ENCODE data around the gene PSD. TPM values are rescaled to one million over a fixed set of nuclear protein-coding genes. Genes with fewer than 3 reads are reported as not detected.

Gene PSD
- total and polyA plus RNA-seq, 9 of the 15 experiments (the other 6 are each of a cell fraction or from before 2014, with no cell fraction given): 0.11 to 1.7 (median 0.54) TPM; not detected in 2

DNA sequence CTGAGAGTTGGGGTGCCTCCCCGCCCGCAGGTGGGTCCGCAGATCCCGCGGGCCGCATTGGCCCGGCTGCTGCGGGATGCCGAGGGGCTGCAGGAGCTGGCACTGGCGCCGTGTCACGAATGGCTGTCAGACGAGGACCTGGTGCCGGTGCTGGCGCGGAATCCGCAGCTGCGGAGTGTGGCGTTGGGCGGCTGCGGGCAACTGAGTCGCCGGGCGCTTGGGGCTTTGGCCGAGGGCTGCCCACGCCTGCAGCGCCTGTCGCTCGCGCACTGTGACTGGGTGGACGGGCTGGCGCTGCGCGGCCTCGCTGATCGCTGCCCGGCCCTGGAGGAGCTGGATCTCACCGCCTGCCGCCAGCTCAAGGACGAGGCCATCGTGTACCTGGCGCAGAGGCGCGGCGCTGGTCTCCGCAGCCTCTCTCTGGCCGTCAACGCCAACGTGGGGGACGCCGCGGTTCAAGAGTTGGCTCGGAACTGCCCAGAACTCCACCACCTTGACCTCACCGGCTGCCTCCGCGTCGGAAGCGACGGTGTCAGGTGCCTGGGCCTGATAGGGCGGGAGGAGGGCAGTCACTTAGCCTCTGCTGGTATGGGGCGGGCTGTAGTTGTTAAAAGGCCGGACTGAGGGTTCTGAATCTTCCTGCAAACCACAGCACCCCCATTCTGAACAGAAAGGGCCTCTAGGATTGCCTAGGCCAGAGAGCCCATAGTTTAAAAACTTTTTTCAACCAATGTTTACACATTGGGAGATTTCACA, 3.4 kb upstream of the PSD start (continued):
- TF ChIP-seq MYNN (IDR thresholded peaks at IDR 0.05) (0 out of 2 replicates have a peak, but pooled peaks have one; percentile 17), MYNN (CRISPR knock-in tag; IDR thresholded peaks at IDR 0.05) (no peak), POLR2G (IDR thresholded peaks at IDR 0.05; ENCODE audit: low read depth, low read length) (peak; percentile 67), SAFB (IDR thresholded peaks at IDR 0.05; ENCODE audit: borderline replicate concordance, low read depth, low read length) (peak; percentile 55; the same call in 1 of the 2 replicates), PHF8 (IDR thresholded peaks at IDR 0.05; ENCODE audit: borderline replicate concordance, low read length) (peak; percentile 44; the same call in 1 of the 2 replicates), MTA2 (IDR thresholded peaks at IDR 0.05; ENCODE audit: low read depth) (no peak), RBFOX2 (IDR thresholded peaks at IDR 0.05; ENCODE audit: low read depth, low read length) (peak; percentile 72), NR2C2 (CRISPR knock-in tag; IDR thresholded peaks at IDR 0.05) (peak; percentile 48; the same call in 1 of the 2 replicates), NR2C2 (tag; IDR thresholded peaks at IDR 0.05) (no peak), HNRNPL (IDR thresholded peaks at IDR 0.05; ENCODE audit: low read depth, low read length) (peak; percentile 42; the same call in 1 of the 2 replicates), FUS (optimal IDR thresholded peaks at IDR 0.05; ENCODE audit: low read depth, low read length) (no peak), SAP30 (IDR thresholded peaks at IDR 0.05; ENCODE audit: borderline replicate concordance, insufficient read depth, low read depth, low read length, poor library complexity, severe bottlenecking) (peak; percentile 13), POLR2A (conservative IDR thresholded peaks at IDR 0.05) (peak; percentile 51; the same call in 1 of the 2 replicates), ERF (CRISPR knock-in tag; IDR thresholded peaks at IDR 0.05) (no peak), SIN3B (IDR thresholded peaks at IDR 0.05; ENCODE audit: low read depth) (peak; percentile 13; the same call in 1 of the 2 replicates), TAF1 (IDR thresholded peaks at IDR 0.05; ENCODE audit: control insufficient read depth, extremely low read depth, insufficient read depth, low read length, severe bottlenecking) (peak; percentile 31), CBFA2T3 (IDR thresholded peaks at IDR 0.05) (peak; percentile 52), LCOR (CRISPR knock-in tag; IDR thresholded peaks at IDR 0.05) (0 out of 2 replicates have a peak, but pooled peaks have one; percentile 15)
- TF ChIP-seq, protein P1, sequence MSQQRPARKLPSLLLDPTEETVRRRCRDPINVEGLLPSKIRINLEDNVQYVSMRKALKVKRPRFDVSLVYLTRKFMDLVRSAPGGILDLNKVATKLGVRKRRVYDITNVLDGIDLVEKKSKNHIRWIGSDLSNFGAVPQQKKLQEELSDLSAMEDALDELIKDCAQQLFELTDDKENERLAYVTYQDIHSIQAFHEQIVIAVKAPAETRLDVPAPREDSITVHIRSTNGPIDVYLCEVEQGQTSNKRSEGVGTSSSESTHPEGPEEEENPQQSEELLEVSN (IDR thresholded peaks at IDR 0.05; ENCODE audit: borderline replicate concordance in 1 of 2, extremely low read depth in 1 of 2, insufficient read depth in 1 of 2, insufficient read length in 1 of 2, low read depth in 1 of 2, low read length in 1 of 2, poor library complexity in 1 of 2, severe bottlenecking in 1 of 2): peak; percentile 36 to 53
